NCI-H146 treated with DMSO at 0.1 percent for 48 hours (cell line): ENCODE data around the gene RMND1.
A peak's percentile ranks its signal among the peaks of the same experiment; 100 is the strongest.

Source experiments
- DNase-seq: peaks from one replicate; lab custom pipeline; 2025; ENCODE audit not compliant: unreplicated experiment; lab: John Stamatoyannopoulos, UW

RMND1 gene

DNA sequence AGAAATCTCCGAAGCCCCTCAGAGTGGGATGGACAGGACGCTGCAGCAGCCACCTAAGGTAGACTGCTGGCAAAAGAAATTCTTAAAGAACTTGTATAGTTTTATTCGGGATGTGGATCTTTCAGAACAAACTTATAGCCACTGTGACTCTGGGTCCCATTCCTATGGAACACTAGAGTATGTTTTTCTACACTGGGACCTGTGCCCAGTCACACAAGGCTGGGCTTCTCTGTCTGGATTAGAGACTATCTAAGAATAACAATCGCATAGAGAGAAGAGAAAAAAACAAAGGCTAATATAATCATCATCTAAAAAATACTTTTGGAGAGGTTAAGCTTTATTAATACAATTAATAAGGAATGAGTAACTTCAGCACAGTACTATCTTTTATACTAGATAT lies 28.9 kb downstream of the RMND1 start:
- DNase-seq, result no peak

DNA sequence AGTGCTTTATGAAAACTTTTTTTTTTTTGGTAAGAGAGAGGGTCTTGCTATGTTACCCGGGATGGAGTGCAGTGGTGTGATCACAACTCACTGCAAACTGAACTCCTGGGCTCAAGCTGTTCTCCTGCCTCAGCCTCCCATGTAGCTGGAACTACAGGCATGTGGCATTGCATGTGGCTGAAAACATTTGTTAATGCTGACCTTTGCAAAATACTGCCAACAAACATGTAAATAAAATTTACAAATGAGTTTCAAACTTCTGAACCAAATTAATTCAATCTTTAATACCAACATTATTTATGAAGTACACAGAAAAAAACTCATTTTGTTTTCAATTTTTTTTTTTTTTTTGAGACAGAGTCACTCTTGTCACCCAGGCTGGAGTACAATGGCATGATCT lies 34.4 kb downstream of the RMND1 start:
- DNase-seq, result no peak

DNA sequence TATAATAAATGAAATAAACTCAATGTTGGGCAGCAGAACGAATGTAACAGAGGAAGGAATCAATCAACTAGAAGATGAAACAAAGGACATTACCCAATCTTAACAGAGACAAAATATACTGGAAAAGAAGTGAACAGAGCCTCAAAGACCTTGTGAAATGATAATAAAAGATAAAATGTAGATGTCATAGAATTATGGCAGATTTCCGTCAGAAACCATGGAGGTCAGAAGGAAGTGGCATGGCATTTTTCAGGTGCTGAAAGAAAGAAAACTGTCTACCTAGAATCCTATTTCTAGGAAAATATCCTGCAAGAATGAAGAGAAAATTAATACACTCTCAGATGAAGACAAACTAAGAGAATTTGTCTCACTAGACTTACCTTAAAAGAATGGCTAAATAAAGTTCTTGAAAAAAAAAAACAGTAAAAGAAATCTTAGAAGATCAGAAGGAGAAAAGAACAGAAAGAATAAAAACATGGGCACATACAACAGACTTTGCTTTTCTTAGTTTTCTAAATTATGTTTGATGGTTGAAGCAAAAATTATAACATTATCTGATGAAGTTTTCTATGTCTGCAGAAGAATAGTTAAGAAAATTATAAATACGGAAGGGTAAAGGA lies 37.2 kb downstream of the RMND1 start:
- DNase-seq, result no peak

DNA sequence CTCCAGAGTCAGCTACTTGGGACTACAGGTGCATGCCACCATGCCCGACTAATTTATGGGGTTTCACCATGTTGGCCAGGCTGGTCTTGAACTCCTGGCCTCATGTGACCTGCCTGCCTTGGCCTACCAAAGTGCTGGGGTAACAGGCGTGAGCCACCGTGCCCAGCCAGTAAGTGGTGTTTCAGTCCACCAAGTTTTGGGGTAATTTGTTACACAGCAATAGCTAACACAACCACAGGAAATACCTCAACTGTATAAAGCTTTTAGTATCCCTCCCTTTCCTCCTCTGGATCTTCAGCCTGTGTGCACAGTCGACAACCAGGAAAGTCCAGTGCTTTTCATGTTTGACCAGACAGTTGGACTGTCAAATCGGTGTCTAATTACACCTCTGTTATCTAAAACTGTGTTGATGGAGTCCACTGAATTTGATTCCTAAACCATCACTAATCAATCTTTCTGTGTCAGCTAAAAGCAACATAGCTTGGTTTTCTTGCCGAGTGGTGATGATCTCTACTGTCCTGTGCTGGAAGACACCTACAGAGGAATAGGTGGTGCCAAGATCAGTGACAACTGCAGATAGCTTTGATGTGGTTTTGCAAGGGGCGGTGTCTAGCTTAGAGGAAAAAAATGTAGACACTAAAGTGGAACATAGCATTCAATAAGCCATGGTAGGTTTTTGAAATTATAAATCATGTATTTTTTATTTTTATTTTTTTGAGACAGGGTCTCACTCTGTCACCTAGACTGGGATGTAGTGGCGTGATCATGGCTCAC lies 38.4 kb downstream of the RMND1 start:
- no peak for DNase-seq

DNA sequence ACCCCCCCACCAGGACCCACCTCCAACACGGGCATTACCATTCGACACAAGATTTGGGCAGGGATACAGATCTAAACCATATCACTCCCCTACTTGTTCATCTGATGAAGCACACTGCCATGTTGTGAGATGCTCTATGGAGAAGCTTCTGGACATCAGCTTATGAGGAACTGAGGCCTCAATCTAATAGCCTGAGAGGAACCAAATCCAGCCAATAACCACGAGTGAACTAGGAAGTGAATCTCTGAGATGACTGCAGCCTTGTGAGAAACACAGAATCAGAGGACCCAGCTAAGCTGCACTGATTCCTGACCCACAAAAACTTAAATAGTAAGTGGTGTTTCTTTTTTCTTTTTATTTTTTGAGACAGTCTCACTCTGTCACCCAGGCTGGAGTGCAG lies 39.0 kb downstream of the RMND1 start:
- DNase-seq, result no peak

DNA sequence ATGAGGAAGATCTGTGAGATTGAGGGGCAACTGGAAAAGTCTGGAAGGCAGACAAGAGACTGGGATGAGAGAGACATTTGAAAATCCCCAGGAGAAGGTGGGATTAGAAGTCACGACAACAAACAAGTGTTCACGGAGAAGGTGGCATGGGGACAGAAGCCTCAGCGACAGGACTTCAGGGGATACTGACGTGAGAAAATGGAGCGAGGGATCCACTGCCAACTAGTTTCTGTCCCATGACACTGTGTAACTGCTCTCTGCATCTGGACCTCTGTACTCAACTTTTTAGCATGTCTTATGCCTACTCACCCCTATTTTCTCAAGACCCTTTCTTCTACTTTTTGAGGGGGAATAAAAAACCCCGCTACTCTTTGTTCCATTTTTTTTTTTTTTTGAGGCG lies 42.2 kb downstream of the RMND1 start:
- no peak for DNase-seq

DNA sequence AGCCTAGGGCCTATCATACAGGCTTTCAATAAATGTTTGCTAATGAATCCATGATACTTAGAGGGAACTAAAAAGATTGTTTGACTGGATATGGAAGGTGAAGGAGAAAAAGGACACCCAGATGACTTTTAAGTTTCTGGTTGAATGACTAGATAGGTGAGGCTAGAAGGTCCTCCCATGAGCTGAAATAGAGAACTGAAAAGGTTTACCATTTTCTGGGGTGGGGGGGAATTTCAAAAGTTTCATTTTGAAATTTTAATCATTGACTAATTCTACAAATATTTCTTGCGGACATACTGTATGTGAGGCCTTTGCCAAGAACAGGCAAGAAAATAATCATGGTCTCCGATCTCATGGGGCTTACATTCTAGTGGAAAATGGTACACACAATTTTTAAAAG lies 42.7 kb downstream of the RMND1 start:
- no peak for DNase-seq

DNA sequence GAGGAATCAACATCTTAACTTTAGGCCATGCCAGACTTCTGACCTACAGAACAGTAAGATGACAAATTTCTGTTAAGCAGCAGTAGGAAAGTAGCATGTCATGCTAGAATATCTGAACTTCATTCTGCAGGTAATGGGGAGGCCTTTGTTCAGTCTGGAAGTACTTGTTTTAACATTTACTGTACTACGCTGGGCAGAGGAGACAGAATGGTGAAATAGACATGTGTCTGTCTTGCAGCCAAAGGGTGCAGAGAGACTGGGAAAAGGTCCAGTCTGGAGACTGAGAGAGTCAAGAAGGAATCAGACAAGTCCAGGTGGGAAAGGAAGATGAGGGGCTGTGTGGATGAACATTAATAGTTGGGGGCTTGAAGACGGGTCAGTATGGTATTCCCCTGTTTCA lies 43.1 kb downstream of the RMND1 start:
- DNase-seq, result no peak

DNA sequence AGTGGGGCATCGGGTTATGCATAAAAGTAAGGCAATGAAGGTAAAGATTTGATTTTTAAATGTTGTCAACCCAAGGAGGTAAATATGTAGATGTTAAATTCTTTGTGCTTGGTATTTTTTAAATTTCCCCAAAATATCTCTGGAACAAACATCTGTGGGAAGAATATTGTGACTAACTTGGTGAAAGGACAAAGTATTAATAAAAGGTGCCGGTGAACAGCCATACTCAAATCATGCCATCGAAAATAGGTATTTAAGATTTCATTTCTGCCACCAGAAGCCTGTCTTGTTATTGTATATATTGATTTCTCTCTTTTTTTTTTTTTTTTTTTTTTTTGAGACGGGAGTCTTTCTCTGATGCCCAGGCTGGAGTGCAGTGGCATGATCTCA lies 48.0 kb downstream of the RMND1 start:
- DNase-seq, result no peak

DNA sequence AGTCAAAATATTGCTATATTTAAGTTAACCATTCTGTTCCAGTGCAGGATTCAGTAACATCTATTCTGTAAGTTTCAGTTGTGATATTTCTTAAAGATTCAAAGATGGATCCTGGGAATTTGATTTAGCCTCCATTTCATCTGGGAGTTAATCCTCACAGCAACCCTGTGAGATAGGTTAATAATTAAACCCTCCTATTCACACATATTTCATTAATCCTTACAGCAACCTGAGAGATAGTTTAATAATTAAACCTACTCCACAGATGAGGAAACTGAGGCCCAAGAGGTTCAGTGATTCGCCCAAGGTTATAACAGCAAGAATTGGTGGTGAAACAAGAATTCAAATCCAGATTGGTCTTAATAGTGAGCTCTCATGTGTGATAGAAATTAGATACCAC lies 49.7 kb downstream of the RMND1 start:
- DNase-seq, result no peak

DNA sequence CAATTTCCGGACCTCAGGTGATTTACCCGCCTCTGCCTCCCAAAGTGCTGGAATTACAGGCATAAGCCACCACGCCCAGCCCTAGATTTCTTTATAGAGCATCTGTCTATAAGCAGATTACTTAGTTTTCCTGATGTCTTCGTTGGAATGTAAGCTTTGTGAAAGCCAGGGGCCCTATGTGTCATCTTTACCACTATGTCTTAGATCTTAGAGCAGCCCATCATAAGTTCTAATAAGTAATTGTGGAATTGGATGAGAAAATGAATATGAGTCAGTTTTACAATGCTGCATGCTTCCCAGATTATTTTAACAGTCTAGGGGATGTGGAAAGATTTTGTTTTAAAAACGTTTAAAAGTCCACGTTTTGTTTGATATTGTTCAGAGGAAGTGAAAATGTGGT lies 51.5 kb downstream of the RMND1 start:
- DNase-seq, result no peak

DNA sequence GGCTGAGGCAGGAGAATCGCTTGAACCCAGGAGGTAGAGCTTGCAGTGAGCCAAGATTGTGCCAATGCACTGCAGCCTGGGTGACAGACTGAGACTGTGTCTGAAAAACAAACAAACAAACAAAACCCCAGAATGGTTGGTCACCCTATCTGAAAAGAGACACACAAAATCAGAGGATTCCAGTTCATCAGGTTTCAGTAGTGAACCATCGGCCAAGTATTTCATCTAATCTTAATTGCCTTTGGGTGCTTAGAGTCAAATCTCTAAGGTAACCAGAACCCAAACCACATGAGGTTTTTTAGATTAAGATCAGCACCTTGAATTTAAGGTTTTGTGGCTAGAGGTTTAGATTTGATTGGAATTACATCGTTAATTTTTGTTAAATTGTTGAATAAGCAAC lies 52.2 kb downstream of the RMND1 start:
- DNase-seq, result no peak

DNA sequence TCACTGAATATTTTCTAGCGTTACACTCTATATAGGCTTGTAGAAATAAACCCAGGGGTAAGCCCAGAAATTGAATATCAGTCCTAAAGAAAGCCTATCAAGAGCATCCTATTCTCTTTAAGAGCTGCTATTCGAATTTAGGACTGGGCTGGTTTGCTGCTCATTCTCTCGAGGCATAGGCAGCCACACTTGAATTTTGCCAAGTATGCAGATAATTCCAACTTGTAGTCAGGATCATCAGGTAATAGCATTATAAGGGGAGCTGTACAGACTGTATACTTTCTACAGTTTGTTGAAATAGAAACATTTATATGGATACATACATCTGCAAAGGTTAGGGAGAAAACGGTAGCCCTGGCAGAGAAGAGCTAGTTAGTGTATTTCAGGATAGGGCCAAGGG lies 58.5 kb downstream of the RMND1 start:
- no peak for DNase-seq

DNA sequence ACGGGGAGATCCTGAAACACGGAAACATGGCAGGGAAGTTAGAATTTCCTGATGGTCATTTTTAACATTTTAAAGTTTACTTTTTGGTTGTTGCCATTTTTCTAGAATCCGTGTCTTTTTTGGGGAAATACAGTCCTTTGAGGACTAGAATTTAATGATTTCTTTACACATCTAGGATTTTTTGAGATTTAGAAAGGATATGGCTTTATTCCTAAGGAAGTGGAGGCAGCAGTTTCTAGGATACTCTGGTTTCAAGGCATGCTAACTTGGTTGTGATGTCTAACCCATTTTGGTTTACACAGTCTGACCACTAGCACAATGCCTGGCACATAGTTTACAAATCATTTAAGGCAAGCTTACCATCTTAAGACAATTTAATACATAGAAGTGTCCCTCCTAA lies 59.5 kb downstream of the RMND1 start:
- DNase-seq, result no peak

DNA sequence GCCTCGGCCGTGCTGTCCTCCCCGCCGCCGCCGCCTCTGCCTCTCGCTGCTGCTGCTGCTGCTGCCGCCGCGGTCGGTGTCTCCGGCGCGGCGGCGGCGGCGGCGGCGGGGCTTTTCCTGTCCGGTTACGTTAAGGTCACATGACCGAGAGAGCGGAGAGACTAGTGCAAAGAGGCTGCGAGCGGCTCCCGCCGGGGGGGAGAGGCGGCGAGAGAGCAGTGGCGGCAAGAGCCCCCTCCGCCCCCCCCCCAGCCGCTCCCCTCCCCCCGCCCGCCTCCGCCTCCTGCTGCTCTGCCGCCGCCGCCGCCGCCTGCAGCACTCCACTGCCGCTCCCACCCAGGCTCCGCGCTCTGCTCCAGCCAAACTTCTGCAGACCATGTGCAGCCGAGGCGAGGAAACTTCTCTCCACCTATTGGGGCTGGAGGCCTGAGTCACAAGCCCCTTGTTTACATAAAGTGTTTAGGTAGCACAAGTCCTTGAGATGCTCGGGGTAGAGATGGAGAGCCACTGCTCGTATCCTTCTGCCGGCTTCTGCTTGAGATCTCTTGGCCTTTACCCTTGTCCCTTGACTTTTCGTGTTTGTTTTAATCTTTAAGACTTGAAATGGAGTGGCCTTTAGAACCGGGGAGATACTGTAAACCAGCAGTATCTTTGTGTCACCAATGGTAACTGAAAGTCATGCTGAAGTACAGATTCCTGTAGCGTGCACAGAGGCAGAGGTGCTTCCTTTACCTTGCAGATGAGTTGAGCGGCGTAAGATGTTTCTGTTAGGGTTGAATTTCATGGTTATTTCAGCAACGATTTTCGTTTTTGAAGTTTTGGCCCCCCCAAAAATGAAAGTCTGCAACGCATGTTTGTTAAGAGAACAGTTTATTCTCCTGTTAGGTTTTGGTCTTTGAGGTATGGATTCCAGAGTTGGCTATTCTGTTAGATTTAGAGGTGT lies 60.2 kb downstream of the RMND1 start, which contains the start of gene ZBTB2:
ZBTB2 (minus strand) TSS at position 89 of the 943 bp plus-strand sequence. CDS start 17,922 bp downstream, outside the sequence.
- DNase-seq, result peak; percentile 64

DNA sequence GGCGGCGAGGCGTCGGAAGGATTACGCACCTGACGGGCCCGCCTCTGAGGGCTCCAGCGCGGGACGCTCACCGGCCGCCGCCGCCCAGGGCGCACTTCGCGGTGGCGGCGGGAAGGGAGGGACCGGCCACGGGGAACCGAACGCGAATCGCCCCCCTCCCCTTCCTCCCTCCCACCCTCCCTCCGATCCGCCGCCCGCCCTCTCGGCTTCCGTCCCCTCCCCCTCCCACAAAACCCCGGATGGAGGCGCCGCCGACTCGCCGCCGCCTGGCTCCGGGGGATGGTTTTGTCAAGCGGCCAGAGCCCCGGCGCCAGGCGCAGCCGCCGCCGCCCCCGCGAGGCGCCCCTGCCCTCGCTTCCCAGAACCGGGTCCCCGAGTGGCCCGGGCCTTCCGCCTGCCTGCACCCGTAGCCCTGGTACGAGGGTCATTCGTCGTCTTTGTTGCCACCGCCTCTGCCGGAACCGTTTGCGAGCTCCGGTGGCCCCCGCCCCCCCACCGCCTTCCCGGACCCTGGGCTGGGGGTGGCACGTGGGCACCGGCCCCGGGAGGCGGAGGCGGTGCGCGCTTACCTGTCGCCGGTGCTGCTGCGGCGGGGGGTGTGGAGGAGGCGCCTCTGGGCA lies 61.0 kb downstream of the RMND1 start:
- DNase-seq, result peak; percentile 55

DNA sequence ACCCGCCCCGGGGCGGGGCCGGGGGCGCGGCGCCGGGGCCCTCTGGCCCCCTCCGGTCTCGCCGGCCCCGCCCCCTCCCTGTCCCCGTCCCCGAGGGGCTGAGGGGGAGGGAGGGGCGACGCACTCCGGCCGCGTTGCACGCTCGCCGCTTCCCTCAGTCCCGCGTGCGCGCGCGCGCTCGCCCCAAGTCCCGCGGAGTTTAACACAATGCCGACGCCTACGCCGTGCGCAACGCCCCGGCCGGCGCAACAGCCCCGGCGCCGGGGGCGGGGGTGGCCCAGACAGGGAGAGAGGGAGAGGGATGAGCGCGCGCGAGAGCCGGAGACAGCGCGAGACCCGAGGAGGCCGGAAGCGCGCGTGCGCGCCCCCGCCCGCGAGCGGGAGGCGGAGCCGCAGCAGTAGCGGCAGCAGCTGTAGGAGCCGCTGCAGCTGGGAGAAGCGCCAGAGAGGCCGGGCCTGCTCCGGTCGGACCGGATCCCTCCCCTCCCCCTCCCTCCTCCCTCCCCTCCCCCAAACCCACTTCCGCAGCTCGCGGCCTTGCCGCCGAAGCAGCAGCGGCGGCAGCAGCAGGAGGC lies 61.6 kb downstream of the RMND1 start:
- peak; percentile 97 for DNase-seq

DNA sequence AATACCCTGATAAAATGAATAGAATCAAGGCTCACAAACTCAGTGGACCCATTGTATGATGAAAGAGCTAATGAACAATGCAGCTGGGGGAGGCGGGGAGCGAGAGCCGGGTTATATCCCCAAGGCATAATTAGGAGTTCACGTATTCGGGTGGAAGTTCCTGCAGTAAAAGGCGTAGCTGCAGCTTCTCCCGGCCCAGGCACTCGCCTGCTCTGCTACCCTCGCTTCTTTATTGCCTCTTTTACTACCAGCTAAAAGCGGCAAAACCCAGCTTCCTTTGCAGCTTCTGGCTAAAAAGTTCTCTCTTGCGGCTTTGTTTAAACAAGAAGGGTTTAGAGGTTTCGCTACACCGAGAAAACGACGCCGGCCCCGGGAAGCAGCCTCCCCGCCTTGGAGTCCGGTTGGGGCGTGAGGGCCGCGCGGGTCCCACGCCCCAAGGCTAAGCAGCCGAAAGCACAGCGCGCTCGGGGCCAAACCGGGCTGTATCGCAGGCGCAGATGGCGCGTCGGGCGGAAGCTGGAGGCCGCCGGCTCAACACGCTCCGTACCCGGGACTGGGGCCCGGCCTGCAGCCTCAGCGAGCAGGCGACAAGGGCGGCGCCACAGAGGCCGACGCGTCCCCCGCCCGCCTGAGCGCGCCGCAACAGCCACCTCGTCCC lies 62.2 kb downstream of the RMND1 start:
- DNase-seq, result peak; percentile 88

DNA sequence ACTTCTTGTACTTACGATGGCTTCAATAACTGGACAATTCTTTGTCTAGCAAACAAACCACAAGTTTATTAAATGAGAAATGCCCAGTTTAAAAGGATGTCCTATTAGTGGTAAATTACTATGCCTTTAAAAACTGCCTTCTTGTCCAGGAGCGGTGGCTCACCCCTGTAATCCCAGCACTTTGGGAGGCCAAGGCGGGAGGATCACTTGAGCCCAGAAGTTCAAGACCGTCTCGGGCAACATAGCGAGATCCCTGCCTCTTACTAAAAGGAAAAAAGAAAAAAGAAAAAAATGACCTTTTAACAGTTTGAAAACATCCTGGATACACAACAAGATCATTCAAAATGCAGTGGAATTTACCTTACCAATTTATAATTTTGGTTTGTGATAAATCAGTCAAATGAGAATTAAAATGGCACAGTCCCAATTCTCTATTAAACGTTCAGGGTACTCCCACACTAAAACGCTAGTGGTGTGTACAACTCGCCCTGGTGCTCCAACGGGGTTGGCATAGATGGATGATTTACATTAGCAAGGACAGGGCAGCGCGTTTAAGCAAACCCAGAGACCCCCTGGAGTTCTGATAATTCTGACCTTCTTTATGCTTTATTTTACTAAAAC lies 62.8 kb downstream of the RMND1 start:
- DNase-seq, result no peak

DNA sequence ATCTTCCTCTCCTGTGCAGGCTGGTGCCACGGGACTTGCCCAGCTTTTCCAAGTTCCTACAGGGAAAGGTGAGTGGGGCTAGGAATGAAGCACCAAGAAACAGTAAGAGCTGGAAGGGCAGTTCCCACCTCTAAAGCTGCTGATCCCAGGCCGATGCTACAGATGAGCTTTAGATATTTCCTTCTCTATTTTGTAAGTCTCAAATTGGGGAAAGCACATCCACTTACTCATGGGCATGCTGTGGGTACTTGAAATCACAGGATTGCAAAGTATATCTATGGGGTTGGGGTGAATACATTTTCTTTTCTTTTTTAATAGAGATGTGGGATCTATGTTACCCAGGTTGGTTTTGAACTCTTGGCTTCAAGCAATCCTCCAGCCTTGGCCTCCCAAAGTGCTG lies 63.7 kb downstream of the RMND1 start:
- DNase-seq, result no peak
